NCI-H524 treated with DMSO at 0.1 percent for 48 hours (cell line): ENCODE data around the gene ZBP1.

Experiments
- DNase-seq: peaks from one replicate; lab custom pipeline; 2025; lab: John Stamatoyannopoulos, UW

The ZBP1 gene

DNA sequence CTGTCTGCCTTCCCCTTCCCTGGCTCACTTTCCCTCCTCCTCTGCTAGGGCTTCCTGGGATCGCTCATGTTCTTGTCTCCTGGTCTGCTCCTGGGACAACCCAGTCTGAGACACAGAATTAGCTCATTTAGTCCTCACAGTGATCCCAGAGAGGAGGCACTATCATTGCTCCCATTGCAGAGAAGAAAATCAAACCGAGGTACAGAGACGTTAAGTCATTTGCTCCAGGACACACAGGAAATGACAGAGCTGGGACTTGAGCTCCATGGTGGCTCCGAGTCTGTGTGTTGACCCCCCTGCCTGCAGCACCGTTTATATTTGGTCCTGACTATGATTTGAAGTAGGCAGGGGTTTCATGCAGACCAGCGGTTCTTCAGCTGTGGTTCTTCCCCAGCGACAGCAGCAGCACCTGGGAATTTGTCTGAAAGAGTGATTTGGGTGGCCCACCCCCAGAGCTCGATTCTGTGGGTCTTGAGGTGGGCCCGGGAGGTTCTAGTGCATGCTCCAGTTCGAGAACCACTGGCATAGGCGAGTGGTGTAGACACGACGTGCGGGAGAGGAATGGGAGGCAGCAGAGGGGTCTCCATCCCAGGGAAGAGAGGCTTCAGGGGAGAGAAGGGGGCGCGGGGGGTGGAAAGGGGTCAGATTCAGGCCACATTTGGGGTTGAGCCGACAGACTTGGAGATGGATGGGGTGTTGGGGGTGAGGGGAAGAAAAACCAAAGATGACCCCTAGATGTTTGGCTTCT lies 34.6 kb downstream of the ZBP1 start:
- no peak for DNase-seq

DNA sequence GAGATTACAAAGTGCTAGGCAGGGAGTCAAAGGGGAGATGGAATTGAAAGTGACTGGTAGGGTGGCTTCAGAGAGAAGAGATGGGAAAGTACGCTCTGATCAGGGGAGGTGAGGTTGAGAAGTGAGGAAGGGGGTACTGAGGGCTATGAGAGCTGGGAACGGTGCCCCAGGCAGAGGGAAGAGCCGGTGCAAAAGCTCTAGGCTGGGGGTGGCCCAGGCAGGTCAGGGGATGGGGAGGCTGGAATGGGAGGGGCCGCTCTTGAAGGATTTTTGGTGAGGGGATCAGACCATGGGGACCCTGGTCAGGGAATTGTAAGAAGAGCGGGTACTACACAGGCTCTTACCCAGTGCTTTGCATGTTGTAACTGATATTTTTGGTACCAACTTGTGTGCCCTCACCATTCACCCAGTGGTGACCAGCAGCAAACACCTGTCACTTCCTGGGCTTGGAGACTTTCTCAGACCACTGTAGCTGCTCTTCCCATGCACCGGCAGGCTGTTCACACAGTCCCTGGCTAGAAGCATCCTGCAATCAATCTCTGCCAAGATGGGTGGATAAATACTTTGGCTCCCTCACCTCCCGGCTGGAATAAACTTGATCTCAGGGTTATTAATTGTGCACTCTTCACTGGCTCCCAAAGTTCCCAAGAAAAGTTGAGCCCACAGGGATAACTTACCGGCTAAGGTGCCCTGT lies 35.3 kb downstream of the ZBP1 start:
- no peak for DNase-seq

DNA sequence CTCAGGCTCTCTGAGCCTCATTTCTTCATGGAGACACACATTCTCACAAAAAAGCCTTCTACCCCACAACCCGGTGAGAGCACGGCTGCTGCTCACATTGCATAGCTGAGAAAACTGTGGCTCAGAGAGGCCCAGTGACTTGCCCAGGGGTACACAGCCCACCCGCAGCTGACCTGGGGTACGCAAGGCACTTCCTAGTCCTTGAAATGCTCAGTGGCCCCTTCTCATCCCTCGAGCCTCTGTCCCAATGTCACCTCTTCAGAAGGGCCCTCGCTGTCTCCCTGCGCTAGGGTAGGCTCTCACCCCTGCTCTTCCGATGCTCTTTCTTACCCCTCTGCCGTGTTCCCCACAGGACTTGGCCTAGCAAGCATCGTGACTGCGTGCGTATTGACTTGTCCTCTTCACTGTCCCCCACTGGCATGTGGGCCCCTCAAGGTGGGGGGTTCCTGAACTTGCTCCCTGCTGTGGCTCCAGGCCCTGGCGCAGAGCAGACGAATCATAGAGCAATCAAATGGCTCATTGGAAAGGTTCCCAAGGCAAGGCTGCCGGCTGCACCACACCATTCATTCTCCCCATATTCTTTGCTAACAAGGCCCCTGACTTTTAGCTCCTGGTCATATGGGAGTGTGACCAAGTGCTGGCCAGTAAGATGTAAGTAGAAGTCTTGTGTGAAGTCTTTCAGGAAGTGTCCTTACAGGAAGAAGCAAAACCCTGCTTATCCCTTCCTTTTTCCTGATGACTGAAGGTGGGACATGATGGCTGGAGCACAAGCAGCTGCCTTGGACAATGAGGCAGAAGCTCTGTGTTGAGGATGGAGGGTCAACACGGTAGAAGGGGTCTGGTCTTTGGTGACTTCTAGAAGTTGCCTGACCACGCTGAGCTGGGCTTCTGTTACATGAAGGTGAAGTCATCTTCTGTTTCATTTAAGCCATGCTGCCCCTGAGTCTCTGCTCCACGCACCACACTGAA lies 36.7 kb downstream of the ZBP1 start:
- no peak for DNase-seq

DNA sequence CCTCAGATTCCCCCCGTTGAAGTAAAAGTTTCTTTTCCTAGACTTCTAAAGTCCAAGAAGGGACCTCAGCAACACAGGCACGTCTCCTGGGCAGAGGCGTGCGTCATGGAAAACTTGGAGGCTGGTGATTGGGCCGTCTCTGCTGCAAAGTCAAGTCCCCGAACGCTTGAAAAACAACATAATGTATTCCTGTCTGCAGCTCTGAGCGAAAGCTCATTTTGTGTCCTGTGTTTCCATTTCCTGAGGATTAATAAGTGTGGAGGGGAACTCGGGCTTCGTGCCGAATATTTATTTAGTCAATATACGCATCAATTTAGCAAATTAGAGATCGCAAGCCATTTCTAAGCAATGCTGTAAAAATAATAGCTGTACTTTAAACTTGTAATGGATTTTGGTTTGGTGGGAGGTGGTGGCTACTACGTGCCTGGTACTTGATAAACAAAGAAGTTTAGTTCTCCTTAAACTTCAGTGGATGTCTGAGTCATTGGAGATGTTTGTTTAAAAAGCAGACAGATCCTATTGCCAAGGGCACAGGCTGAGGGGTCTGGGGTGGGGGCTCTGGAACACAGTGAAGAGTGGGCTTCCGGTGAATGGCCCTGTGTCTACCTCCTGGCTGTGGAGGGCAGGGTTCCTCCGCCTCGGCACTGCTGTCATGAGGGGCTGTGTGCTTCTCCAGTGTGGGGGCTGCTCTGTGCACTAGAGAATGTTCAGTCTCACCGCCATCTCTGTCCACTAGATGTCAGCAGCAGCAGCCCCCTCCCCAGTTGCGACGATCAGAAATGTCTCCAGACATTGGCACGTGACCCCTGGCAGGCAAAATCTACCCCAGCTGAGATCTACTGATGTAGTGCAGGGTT lies 37.6 kb downstream of the ZBP1 start:
- DNase-seq, result no peak

DNA sequence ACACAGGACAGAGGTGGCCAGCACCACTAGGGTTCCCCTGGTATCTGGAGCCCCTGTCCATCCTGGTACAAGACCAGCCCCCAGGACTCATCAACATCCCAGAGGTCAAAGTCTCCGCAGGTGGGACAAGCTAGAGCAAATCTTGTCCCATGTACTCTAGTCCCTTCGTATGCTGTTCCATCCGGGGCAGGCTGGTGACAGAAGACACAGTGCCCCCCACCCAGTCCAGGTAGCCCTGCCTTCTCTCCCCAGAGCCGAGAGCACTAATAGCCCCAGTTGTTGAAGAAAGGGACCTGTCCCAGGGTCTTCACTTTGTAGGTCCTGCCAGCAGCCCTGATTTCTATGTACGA lies 38.2 kb downstream of the ZBP1 start:
- DNase-seq, result no peak

DNA sequence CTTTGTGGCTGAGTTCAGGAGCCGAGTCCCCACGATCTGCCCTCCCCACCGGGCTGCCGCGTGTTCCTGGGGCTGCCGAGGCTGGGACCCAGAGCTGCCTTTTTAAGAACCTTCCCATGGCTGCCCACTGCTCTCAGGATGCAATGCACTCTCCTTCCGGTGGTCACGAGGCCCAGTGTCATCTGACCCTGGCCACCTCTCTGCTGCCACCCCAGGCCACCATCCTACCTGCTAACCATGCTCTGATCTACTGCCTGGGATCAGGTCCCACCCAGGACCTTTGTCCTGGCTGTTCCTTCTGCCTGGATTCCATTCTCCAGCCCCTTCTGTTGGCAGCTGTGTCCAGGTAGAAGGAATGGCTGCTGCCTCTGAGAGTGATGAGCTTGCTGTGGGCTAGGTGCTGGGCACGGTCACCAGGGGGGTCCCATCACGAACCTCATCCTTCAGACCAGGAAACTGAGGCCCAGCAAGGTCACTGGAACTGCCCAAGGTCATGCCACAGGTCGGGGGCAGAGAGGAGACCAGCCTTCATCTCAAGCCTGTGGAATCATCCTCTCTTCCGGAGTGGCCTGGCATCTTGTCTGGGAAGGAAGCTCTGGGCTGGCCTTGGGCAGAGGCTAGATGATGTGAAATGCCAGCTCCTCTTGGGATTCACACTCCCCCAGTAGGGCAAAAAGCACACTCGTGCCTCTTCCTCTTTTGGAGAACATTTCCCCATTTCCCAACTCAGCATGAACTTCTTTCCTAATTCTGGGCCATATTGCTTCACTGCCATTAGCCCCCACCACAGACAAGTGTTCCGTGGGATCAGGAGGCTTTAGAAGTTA lies 38.8 kb downstream of the ZBP1 start:
- DNase-seq, result no peak

DNA sequence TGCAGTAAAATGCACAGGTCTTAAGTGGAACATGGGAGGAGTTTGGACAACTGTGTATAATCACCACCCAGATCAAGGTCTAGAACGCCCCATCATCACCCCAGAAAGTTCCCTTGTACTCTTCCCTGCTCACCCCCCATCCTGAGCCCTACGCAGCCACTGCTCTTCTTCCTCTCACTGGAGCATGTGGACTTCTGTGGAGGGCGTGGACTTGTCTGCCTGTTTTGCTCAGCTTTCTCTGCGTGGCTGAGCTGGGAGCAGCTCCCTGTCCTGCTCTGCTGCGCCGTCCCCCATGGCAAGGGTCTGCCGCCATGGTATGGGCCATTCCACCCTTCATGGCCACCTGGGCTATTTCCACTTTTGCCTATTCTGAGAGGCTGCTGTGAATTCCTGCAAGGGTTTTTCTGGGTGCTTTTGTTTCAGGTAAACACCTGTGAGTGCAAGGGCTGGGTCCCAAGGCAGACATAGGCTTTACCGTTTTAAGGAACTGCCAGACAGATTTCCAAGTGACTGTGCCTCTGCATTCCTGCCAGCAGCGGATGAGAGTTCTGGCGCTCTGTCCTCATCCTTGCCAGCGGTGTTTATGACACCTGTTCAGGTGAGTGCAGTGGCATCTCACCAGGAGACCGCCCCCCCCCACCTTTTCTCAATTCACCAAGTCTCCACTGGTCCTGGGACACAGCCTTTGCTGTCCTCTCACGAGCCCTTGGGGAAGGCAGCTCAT lies 39.6 kb downstream of the ZBP1 start:
- DNase-seq, result no peak

DNA sequence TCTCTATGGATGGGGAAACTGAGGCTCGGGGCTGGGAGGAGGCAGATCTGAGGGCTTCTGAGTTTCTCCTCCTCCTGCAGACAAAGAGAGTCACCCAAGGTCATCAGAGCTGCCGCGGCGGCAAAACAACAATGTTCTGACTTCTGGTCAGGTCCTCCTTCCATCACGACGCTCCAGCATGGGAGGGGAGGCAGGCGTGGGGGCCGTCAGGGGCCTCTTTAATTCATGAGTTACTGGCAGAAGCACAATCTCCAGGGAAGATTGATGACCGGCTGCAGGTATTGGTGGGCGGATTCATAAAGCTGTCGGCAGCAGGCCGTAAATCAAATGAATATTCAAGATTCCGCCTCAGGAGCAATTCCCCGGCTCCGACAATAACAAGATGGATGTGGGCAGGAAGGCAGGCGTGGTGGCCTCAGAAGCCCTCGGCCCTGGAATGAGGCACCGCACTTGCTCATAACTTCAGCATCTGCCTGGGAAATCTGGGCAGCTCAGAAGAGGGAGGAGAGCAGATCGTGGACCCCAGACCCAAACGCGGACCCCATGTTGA lies 40.3 kb downstream of the ZBP1 start:
- no peak for DNase-seq

DNA sequence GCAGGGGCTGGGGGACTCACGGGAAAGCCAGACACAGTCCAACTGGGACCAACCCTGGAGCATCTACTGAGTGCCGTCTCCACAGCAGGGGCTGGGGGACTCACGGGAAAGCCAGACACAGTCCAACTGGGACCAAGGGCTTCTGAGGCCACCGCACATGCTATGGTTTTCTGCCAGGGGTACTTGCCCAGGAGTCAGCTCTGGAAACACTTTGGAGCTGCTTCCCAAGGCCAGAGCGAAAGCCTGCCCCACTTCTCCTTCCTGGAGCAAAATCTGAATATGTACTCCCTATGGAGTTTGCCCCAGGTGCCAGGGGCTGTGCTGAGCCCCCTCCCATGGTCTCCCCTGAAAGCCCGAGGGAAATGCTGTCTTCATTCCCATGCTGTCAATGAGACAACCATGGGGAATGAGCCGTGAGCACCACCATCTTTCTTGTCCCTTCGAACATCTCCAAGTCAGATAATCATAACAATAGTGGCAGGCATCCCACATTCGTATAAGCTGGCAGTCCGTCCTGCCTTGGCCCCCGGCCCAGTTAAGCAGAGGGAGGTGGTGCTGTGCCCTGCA lies 40.8 kb downstream of the ZBP1 start:
- DNase-seq, result no peak

DNA sequence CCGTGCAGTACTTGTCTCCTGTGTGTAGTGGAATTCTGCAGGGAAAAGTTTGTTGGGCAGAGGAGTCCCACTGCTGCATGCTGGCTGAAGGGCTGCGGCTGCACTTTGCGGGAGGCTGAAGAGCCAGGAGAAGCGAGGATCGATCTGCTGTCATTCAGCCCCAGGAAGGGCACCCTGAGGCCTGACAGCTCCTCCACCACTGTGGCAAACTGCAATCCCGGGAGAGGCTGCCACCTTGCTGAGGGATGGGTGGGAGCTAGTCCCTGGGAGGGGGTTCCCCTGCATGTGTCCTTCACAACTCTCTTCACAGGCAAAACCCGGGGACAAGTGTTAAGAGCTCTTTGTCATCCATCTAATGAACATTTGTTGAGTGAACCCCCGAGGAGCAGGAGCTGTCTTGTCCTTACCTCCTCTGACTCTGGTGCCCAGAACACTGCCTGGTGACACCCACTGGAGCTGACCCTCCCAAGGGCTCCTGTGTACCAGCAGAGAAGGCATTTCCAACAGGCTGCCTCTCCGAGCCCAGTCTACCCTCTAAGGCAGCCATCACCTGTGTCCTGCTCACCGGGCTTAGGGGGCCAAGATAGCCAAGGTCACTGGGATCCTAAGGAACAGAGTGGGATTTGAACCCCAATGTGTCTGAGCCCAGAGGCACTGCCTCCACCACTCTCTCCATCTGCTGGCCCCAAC lies 41.6 kb downstream of the ZBP1 start:
- DNase-seq, result no peak

DNA sequence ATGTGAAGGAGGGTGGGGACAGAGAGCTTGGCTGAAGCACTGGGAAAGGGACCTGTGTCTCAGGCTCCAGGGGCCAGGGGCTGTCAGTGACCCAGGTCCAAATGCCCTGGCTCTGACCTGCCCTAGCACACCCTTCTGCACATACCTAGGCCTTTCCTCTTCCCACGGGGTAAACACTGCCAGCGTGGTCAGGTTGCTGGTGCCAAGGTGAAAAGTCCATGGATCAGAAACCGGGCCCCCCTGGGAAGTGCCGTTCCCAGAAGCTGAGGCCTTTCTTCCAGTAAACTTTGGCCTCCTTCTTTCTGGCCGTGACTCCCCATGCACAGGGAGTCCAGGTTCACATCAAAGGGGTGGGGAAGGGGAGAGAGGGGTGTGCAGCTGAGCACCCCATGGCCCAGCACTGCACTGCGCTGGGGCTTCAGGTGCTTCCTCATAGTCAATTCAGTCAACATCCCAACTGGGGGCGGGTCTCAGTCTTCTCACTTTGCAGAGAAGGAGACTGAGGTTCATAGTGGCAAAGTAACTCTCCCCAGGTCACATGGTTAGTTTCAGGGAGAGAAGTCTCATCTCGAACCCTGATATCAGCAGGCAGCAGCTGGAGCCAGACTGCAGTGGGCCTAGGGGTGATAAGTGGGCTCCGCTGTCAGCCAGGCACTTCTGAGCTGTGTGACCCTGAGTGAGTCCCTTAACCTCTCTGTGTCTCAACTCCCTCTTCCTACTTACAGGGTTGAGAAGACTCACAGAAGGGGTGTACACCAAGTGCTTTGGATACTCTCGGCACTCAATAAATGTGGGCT lies 42.3 kb downstream of the ZBP1 start:
- no peak for DNase-seq

DNA sequence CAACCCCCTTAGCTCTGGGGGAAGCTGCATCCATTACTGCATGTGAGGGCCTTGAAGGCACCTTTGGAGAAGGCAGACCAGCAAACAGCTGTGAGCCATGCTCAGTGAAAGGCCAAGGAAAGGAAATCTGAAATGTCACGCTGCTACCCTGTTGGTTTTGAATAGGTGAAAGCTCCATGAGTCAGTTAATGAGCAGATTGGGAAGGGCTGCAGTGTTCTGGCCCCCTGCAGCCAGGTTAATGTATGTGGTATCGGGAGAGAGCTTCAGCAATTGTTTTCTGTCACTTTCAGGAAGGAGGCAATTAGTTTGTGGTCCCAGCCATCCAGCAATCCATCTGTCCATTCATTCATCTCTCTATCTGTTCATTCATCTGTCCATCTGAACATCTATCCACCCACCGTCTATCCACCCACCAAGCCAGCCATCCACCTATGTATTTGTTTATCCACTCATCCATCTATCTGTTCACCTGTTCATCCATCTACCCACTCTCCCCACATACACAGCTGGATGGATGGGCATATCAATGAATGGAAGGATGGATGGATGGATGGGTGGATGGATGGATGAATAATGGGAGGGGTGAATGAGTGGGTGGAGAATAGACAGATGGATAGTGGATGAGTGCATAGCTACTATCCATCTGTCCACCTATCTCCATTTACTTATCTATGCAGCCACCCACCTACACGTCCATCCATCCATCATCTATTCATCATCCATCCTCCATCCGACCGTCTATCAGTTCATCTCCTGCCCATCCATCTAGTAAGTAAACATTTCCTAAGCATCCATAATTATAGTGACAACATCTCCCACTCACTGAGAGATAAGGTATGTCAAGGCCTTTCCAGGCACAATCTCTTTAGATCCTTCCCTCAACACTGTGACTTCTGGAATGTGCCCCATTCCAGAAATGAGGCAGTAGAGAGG lies 43.3 kb downstream of the ZBP1 start:
- no peak for DNase-seq

DNA sequence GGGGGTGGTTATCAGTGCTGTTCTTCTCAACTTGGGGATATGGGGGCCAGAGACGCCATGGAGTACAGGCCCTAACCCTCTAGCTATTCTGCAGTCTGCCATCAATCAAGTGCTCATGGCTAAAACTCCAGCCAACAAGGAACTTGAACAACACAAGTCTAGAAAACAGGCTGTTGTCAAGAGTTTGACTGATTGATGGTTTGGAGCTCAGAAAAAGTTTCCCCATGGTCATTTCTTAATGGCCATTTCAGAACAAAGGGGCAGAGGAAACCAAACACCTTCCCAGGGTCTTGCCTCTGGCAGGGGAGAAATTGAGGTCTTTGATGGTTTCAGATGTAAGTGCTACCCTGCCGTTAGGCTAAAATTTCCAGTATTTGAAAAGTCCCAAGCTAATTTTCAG lies 44.2 kb downstream of the ZBP1 start:
- DNase-seq, result no peak

DNA sequence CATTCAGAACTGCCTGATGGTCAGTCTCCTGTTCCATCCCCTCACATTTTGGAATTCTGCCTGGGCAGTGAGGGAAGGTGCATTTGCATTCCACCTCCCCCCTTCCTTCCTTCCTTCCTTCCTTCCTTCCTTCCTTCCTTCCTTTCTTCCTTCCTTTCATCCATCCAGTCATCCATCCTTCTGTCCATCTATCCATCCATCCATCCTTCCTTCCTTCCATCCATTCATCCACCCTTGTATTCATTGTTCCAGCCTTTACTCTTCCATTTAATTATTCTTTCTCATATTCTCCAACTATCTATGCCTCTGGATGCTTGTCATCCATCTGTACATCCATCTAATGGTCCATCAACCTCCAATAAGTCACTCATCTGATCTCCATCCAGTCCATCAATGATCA lies 45.3 kb downstream of the ZBP1 start:
- DNase-seq, result no peak

DNA sequence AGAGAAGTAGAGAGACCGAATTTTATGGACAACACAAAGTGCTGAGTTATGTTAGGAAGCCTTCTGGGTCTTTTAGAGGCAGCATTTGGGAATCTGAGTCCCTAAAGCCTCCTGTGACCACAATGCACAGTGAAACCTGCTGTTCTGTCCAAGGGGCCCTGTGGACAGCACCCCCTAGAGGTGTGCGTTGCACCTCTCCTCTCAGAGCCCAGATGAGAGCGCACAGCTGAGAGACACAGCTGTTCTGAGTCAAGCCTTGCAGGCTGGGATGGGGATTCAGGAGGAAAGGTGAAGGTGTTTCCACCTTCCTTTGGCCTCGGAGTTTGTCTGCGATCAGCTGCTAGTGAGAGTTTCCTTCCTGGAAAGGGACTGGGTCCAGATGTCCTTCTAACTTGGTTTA lies 46.3 kb downstream of the ZBP1 start:
- DNase-seq, result no peak

DNA sequence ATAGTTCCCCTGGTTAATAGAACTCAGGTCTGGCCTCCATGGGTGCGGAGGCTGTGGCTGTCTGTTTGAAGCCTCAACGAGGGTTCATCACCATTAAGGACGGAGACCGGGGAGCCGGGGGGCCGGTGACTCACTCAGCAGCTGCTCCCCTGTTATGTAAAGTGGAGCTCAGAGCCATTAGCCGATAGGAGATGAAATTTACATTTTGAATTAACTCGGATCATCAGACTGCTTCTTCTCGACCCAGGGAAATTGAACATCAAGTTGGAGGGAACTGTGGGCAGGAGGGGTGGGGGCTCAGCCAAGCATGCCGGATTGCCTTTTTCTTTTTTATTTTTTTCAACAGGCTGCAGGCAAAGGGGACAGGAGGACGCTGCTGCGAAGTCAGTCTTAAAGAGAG lies 47.0 kb downstream of the ZBP1 start:
- no peak for DNase-seq

DNA sequence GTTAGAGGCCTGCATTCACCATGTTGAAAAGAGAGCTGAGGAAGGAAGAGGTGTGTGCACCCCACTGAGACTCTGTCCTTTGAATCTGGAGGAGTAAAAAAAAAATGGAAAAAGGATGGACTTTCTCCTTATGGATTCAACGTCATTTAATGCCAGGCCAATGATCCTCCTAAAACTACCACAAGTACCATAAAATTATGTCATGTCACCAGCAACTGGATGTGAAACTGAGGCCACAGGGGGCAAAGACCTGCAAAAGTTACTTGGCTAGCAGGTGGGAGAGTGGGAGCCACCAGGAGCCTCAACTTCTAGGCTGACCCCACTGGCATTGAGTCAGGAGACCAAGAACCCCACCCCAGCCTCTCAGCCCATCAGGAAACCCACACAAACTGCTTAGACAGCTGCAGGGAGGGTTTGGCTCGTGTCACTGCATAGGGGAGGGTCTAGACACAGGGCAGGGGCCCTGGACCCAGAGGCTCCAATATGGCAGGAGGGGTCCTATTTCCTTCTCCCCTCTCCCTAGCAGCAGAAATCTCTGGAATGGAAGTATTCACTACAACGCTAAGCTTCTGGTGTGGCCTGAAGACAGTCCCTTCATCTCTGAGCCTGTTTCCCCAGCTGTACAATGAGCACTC lies 48.3 kb downstream of the ZBP1 start:
- DNase-seq, result no peak
